HepG2 (cell line): Measurements from ENCODE around the gene DLG2. TPM values are rescaled to one million over a fixed set of nuclear protein-coding genes. Genes with fewer than 3 reads are reported as not detected.

Source experiments
- ATAC-seq: fragments of 200-7000 bp; cut with Tn5 transposase; 3 replicates; pipeline ENCODE4 v1.9.1; 2020; ENCODE audit warnings: mild to moderate bottlenecking, moderate library complexity
- BruUV-seq: library from RNA; stranded (reverse); fragments of 400-500 nt; replicated peaks from 2 replicates; lab custom pipeline; 2021; lab: Mats Ljungman, UMichigan
- CTCF ChIA-PET: fragments of 300-600 bp; formaldehyde crosslinking; extraction: SDS; loops from one replicate; lab custom pipeline; 2021; ENCODE audit warnings: low total read pairs, inconsistent platforms, low intra/inter-chr PET ratio; lab: Yijun Ruan, JAX
- POLR2A ChIA-PET: fragments of 350-600 bp; sonication (Branson Sonifier 250); formaldehyde crosslinking; loops from one replicate; lab custom pipeline; 2020; ENCODE audit warnings: antibody characterized with exemption, inconsistent platforms; lab: Yijun Ruan, JAX
- DNase-seq: peaks from one replicate; pipeline ENCODE4 v3.0.0-alpha.2; 2015; ENCODE audit warnings: low spot score
- FAIRE-seq: peaks from 3 replicates; lab custom pipeline; 2011; peaks lifted over from hg19 to GRCh38; lab: Jason Lieb, UNC
- H2AFZ ChIP-seq: one replicate; pipeline ENCODE4 v1.6.1; 2011; ENCODE audit warnings: low read length, inconsistent platforms
- H3K27ac ChIP-seq: fragments of 300-600 bp; 3 replicates; pipeline ENCODE4 v1.8.0; 2011; ENCODE audit warnings: mixed run types, mild to moderate bottlenecking, mixed read lengths, low read length, inconsistent platforms; ENCODE audit not compliant: insufficient read depth; ENCODE audit errors: extremely low read length
- H3K27me3 ChIP-seq, 2 experiments: fragments of 200-600 bp in 1 of 2; 2 replicates in 1 of 2; 3 replicates in 1 of 2; pipeline versions ENCODE4 v1.6.0 to v1.8.0; 2011; ENCODE audit warnings: low read length in 2 of 2, mild to moderate bottlenecking in 2 of 2, moderate library complexity in 2 of 2, inconsistent platforms in 1 of 2; ENCODE audit not compliant: insufficient read depth in 2 of 2, control insufficient read depth in 1 of 2
- H3K36me3 ChIP-seq, 2 experiments: fragments of 200-600 bp in 1 of 2; replicated peaks in 1 of 2; 2 replicates in 1 of 2; 3 replicates in 1 of 2; pipeline versions ENCODE4 v1.5.1 to v1.8.0; 2011; ENCODE audit warnings: low read length in 2 of 2, inconsistent platforms in 1 of 2; ENCODE audit not compliant: insufficient read depth in 2 of 2, control insufficient read depth in 1 of 2
- H3K4me1 ChIP-seq: 2 replicates; pipeline ENCODE4 v1.5.1; 2012; ENCODE audit warnings: low read length, inconsistent platforms; ENCODE audit not compliant: insufficient read depth
- H3K4me2 ChIP-seq: 2 replicates; pipeline ENCODE4 v1.6.0; 2011; ENCODE audit warnings: low read depth, low read length, inconsistent platforms
- H3K4me3 ChIP-seq, 3 experiments: fragments of 200-600 bp in 1 of 3; sonication (generic), shearing (Covaris generic) in 1 of 3; replicated peaks in 1 of 3; 2 replicates each; pipeline ENCODE4 v1.5.1; 2011 to 2016; ENCODE audit warnings: low read length in 3 of 3, inconsistent platforms in 2 of 3, low read depth in 2 of 3, mild to moderate bottlenecking in 2 of 3, control low read depth in 1 of 3, mixed read lengths in 1 of 3; ENCODE audit not compliant: insufficient read depth in 1 of 3
- H3K79me2 ChIP-seq: one replicate; pipeline ENCODE4 v1.6.1; 2011; ENCODE audit warnings: low read length, inconsistent platforms; ENCODE audit not compliant: insufficient read depth
- H3K9ac ChIP-seq: 2 replicates; pipeline ENCODE4 v1.6.0; 2011; ENCODE audit warnings: mild to moderate bottlenecking, low read depth, low read length, inconsistent platforms; ENCODE audit not compliant: insufficient read depth
- H3K9me3 ChIP-seq: 2 replicates; pipeline ENCODE4 v1.5.1; 2012; ENCODE audit warnings: mild to moderate bottlenecking, low read length
- H4K20me1 ChIP-seq: 2 replicates; pipeline ENCODE4 v1.6.0; 2011; ENCODE audit warnings: inconsistent platforms, mild to moderate bottlenecking, low read length, moderate library complexity; ENCODE audit not compliant: insufficient read depth
- ELF4 ChIP-seq: sonication (generic); formaldehyde crosslinking; IDR thresholded peaks from 2 replicates; pipeline ENCODE4 v1.5.0; 2020; ENCODE audit warnings: missing genetic modification reagents, mild to moderate bottlenecking, moderate library complexity, borderline replicate concordance
- HOXD1 ChIP-seq: sonication (generic); formaldehyde crosslinking; IDR thresholded peaks from 2 replicates; pipeline ENCODE4 v1.5.0; 2020; ENCODE audit warnings: missing genetic modification reagents
- MXD4 ChIP-seq: IDR thresholded peaks from 2 replicates; pipeline ENCODE4 v1.6.1; 2016; ENCODE audit warnings: mild to moderate bottlenecking, missing biosample characterization, missing genetic modification reagents
- RAD51 ChIP-seq: fragments of 450-650 bp; IDR thresholded peaks from 2 replicates; pipeline ENCODE4 v1.6.1; 2016; ENCODE audit warnings: borderline replicate concordance
- SCMH1 ChIP-seq: sonication (generic); formaldehyde crosslinking; IDR thresholded peaks from 2 replicates; pipeline ENCODE4 v1.9.0; 2021; ENCODE audit warnings: missing genetic modification reagents, mild to moderate bottlenecking, borderline replicate concordance
- ZC3H13 ChIP-seq: sonication (generic); formaldehyde crosslinking; IDR thresholded peaks from 2 replicates; pipeline ENCODE4 v1.8.1; 2023; ENCODE audit warnings: mild to moderate bottlenecking, missing genetic modification reagents, moderate library complexity
- ZNF83 ChIP-seq: sonication (generic); formaldehyde crosslinking; IDR thresholded peaks from 2 replicates; pipeline ENCODE4 v1.4.0; 2020; ENCODE audit warnings: missing genetic modification reagents, mild to moderate bottlenecking, borderline replicate concordance
- WGBS: methylation state at CpG from one replicate; pipeline ENCODE4 v1.1.6; 2017; ENCODE audit warnings: low lambda C conversion rate; 5-methylcytosine and 5-hydroxymethylcytosine counted together
- in situ Hi-C: cut with HindIII; loops from 2 replicates; pipeline ENCODE4 v1.10.0; 2017; ENCODE audit warnings: low pct_unique_long_range_greater_than_20kb; ENCODE audit not compliant: extremely low pct_ligation_motif_present
- intact Hi-C: fragments of 100-400 bp; cut with micrococcal nuclease; formaldehyde crosslinking; loops from one replicate; pipeline ENCODE4 v1.10.0; 2022; ENCODE audit not compliant: unreplicated experiment
- polyA plus RNA-seq, 8 experiments: library from polyadenylated mRNA; depleted of rRNA in 3 of 8; stranded (reverse) in 7 of 8; unstranded in 1 of 8; fragments of >200 nt; fragmentation: Illumina TruSeq in 4 of 8; extraction: Trizol in 4 of 8; gene quantifications; 2 replicates each; pipeline versions ENCODE4 v1.2.1 to v1.2.3, GENCODE V29; 2011 to 2016; ENCODE audit warnings: low read depth in 4 of 8, missing spikeins in 1 of 8, mixed read lengths in 1 of 8; ENCODE audit not compliant: insufficient read depth in 1 of 8
- total RNA-seq, 5 experiments: library from RNA; depleted of rRNA; stranded (reverse); fragments of >200 nt; fragmentation: Illumina TruSeq; extraction: Trizol; gene quantifications; 2 replicates each; pipeline ENCODE4 v1.2.3, GENCODE V29; 2016; ENCODE audit warnings: low read depth in 1 of 5
- TF ChIP-seq, protein P1 (sequence below): sonication (generic); formaldehyde crosslinking; IDR thresholded peaks from 2 replicates; pipeline ENCODE4 v1.5.0; 2020; ENCODE audit warnings: missing genetic modification reagents
- TF ChIP-seq, protein P2 (sequence below): sonication (generic); formaldehyde crosslinking; conservative IDR thresholded peaks from 2 replicates; pipeline ENCODE4 v1.8.0; 2022; ENCODE audit warnings: missing genetic modification reagents

The DLG2 gene
- total and polyA plus RNA-seq, 2 of the 13 experiments (the other 11 are each of a cell fraction or from before 2014, with no cell fraction given), result 0.46 to 1.0 TPM

- FAIRE-seq, result no peak
- no peak overlapping the region for H3K27ac ChIP-seq
- POLR2A ChIA-PET, result no interaction called here
These were observed 1046.1 kb downstream of the DLG2 start for GRCh38 chr11:84581083-84581482.

More at GRCh38 chr11:84581083-84581482, 1046.1 kb downstream of the DLG2 start:
- Histone ChIP-seq H3K4me3 (no peak overlapping the region), H3K79me2 (no peaks in the 10 kb centered on the region), H3K4me2 (no peak overlapping the region), H3K27me3 (no peaks in the 10 kb centered on the region), H3K36me3 (no peaks in the 10 kb centered on the region), H3K9ac (no peak overlapping the region), H3K9me3 (no peaks in the 10 kb centered on the region), H2AFZ (no peak overlapping the region), H3K4me1 (no peaks in the 10 kb centered on the region), H4K20me1 (no peaks in the 10 kb centered on the region)
- WGBS, result 4% methylated on average over 3 of the region's 3 CpGs
- no TSS peak for BruUV-seq
- TF ChIP-seq ELF4 (no peak), HOXD1 (CRISPR knock-in tag) (no peak), MXD4 (CRISPR knock-in tag) (no peak), ZC3H13 (CRISPR knock-in tag) (no peak), RAD51 (no peak), ZNF83 (no peak), SCMH1 (no peak)
- TF ChIP-seq, protein P1, sequence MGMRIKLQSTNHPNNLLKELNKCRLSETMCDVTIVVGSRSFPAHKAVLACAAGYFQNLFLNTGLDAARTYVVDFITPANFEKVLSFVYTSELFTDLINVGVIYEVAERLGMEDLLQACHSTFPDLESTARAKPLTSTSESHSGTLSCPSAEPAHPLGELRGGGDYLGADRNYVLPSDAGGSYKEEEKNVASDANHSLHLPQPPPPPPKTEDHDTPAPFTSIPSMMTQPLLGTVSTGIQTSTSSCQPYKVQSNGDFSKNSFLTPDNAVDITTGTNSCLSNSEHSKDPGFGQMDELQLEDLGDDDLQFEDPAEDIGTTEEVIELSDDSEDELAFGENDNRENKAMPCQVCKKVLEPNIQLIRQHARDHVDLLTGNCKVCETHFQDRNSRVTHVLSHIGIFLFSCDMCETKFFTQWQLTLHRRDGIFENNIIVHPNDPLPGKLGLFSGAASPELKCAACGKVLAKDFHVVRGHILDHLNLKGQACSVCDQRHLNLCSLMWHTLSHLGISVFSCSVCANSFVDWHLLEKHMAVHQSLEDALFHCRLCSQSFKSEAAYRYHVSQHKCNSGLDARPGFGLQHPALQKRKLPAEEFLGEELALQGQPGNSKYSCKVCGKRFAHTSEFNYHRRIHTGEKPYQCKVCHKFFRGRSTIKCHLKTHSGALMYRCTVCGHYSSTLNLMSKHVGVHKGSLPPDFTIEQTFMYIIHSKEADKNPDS (CRISPR knock-in tag), result no peak
- TF ChIP-seq, protein P2, sequence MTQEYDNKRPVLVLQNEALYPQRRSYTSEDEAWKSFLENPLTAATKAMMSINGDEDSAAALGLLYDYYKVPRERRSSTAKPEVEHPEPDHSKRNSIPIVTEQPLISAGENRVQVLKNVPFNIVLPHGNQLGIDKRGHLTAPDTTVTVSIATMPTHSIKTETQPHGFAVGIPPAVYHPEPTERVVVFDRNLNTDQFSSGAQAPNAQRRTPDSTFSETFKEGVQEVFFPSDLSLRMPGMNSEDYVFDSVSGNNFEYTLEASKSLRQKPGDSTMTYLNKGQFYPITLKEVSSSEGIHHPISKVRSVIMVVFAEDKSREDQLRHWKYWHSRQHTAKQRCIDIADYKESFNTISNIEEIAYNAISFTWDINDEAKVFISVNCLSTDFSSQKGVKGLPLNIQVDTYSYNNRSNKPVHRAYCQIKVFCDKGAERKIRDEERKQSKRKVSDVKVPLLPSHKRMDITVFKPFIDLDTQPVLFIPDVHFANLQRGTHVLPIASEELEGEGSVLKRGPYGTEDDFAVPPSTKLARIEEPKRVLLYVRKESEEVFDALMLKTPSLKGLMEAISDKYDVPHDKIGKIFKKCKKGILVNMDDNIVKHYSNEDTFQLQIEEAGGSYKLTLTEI (CRISPR knock-in tag), result no peak
- in situ Hi-C loops (no loop called here), intact Hi-C loops (no loop called here)
- ATAC-seq (no peak), DNase-seq (no peak)
- CTCF ChIA-PET, result no interaction called here
